Thoracic aorta (tissue), 2 donors: ENCODE measurements around the gene ERAL1. TPM values are rescaled to one million over a fixed set of nuclear protein-coding genes. Genes with fewer than 3 reads are reported as not detected.
A peak's percentile ranks its signal among the peaks of the same experiment; 100 is the strongest.
"Not testable (repeated sequence)": the region's sequence is repeated elsewhere in the genome, so short reads cannot be mapped to it uniquely, and the experiment has no call there.

Experiments
- ATAC-seq: fragments of 150-250 bp; one replicate; pipeline ENCODE4 v1.8.0; 2017; ENCODE audit warnings: low read depth; ENCODE audit not compliant: insufficient number of reproducible peaks, low FRiP score
- DNase-seq: peaks from one replicate; pipeline ENCODE4 v3.0.0-alpha.2; 2020; ENCODE audit warnings: low spot score
- H3K27ac ChIP-seq, 2 donors: fragments of 200-600 bp; sonication (generic); 1 replicate in 1 of 2; 2 replicates in 1 of 2; pipeline ENCODE4 v1.5.1; 2016; ENCODE audit warnings: mild to moderate bottlenecking in 2 of 2, moderate library complexity in 2 of 2
- H3K27me3 ChIP-seq: fragments of 200-600 bp; sonication (generic); replicated peaks from 2 replicates; pipeline ENCODE4 v1.6.0; 2016; ENCODE audit warnings: mild to moderate bottlenecking; ENCODE audit not compliant: insufficient read depth
- H3K36me3 ChIP-seq: fragments of 200-600 bp; sonication (generic); one replicate; pipeline ENCODE4 v1.5.1; 2016
- H3K4me1 ChIP-seq, 2 donors: fragments of 200-600 bp; sonication (generic); 1 replicate in 1 of 2; 2 replicates in 1 of 2; pipeline versions ENCODE4 v1.5.1 to v1.6.0; 2016; ENCODE audit warnings: low read depth in 2 of 2, mild to moderate bottlenecking in 1 of 2; ENCODE audit not compliant: control insufficient read depth in 1 of 2
- H3K4me3 ChIP-seq: fragments of 200-600 bp; sonication (generic); 2 replicates; pipeline ENCODE4 v1.5.1; 2016; ENCODE audit warnings: mild to moderate bottlenecking
- H3K9me3 ChIP-seq: fragments of 200-600 bp; sonication (generic); 2 replicates; pipeline ENCODE4 v1.5.1; 2016
- CTCF ChIP-seq: fragments of 200-600 bp; sonication (generic); IDR thresholded peaks from one replicate; pipeline ENCODE4 v1.5.1; 2019; ENCODE audit warnings: antibody characterized with exemption
- total RNA-seq, 2 donors: library from RNA; depleted of rRNA; stranded (reverse); fragments of >200 nt; gene quantifications; one replicate each; pipeline versions ENCODE4 v1.1.0 to v1.2.3, GENCODE V29; 2016

Gene ERAL1
- total RNA-seq, 2 donors from 2014 or later = 30.6 to 34.6 TPM

- H3K4me3 ChIP-seq = peak within 1 kb of the TSS; percentile 90
- ATAC-seq = peak; percentile 77
- peaks cover 5 to 7% of the 10 kb centered on the region in 2 donors for H3K4me1 ChIP-seq
- peak within 1 kb of the TSS; percentile 42 to 69 for H3K27ac ChIP-seq
- peak; percentile 52 for DNase-seq
- H3K9me3 ChIP-seq = no peaks in the 10 kb centered on the region
- no peaks in the 10 kb centered on the region for H3K27me3 ChIP-seq
- H3K36me3 ChIP-seq = no peaks in the 10 kb centered on the region
- TF ChIP-seq CTCF = no peak
Measured at GRCh38 chr17:28842282-28843012, 12.4 kb upstream of the ERAL1 start, which contains the start of gene FAM222B. Gene FAM222B (minus strand): TSS chr17:28842790. CDS start chr17:28766667, 76,123 bp downstream.

GRCh38 chr17:28843816-28844148, 11.0 kb upstream of the ERAL1 start:
- ATAC-seq = no peak
- TF ChIP-seq CTCF = no peak
- no peaks in the 10 kb centered on the region for H3K9me3 ChIP-seq
- H3K36me3 ChIP-seq = no peaks in the 10 kb centered on the region
- H3K27me3 ChIP-seq = no peaks in the 10 kb centered on the region
- H3K4me1 ChIP-seq = peaks cover 5 to 7% of the 10 kb centered on the region in 2 donors
- DNase-seq = no peak
- H3K27ac ChIP-seq = no peak overlapping the region
- H3K4me3 ChIP-seq = no peak overlapping the region

- Histone ChIP-seq H3K4me1 (peaks cover 3 to 5% of the 10 kb centered on the region in 2 donors), H3K27ac (no peak overlapping the region), H3K36me3 (no peaks in the 10 kb centered on the region), H3K4me3 (no peak overlapping the region), H3K9me3 (no peaks in the 10 kb centered on the region), H3K27me3 (no peaks in the 10 kb centered on the region)
- no peak for ATAC-seq
- DNase-seq = no peak
- TF ChIP-seq CTCF = no peak
Measured at GRCh38 chr17:28846231-28846630, 8.6 kb upstream of the ERAL1 start.

- H3K27me3 ChIP-seq, H3K27ac ChIP-seq, H3K4me3 ChIP-seq, H3K36me3 ChIP-seq, ATAC-seq, DNase-seq, H3K4me1 ChIP-seq, H3K9me3 ChIP-seq: not testable (repeated sequence)
Measured at GRCh38 chr17:28846699-28847098, 8.1 kb upstream of the ERAL1 start.

- TF ChIP-seq CTCF = peak; percentile 25
- H3K27ac ChIP-seq, H3K4me3 ChIP-seq, H3K36me3 ChIP-seq, H3K4me1 ChIP-seq, H3K27me3 ChIP-seq, H3K9me3 ChIP-seq, ATAC-seq, DNase-seq: not testable (repeated sequence)
Measured at GRCh38 chr17:28848667-28849066, 6.1 kb upstream of the ERAL1 start.

- DNase-seq = no peak
- H3K27me3 ChIP-seq = no peaks in the 10 kb centered on the region
- peaks cover 3% of the 10 kb centered on the region in 2 donors for H3K4me1 ChIP-seq
- no peak overlapping the region for H3K27ac ChIP-seq
- no peaks in the 10 kb centered on the region for H3K9me3 ChIP-seq
- H3K4me3 ChIP-seq = no peak overlapping the region
- ATAC-seq = no peak
- H3K36me3 ChIP-seq = no peaks in the 10 kb centered on the region
- no peak for TF ChIP-seq CTCF
Measured at GRCh38 chr17:28849281-28849680, 5.5 kb upstream of the ERAL1 start.
